HepG2 (cell line): ENCODE data around the gene DGKG. TPM values are rescaled to one million over a fixed set of nuclear protein-coding genes. Genes with fewer than 3 reads are reported as not detected.

ENCODE experiments used
- ATAC-seq: fragments of 200-7000 bp; cut with Tn5 transposase; 3 replicates; pipeline ENCODE4 v1.9.1; 2020; ENCODE audit warnings: mild to moderate bottlenecking, moderate library complexity
- BruUV-seq: library from RNA; stranded (reverse); fragments of 400-500 nt; replicated peaks from 2 replicates; lab custom pipeline; 2021; lab: Mats Ljungman, UMichigan
- CTCF ChIA-PET: fragments of 300-600 bp; formaldehyde crosslinking; extraction: SDS; loops from one replicate; lab custom pipeline; 2021; ENCODE audit warnings: low total read pairs, inconsistent platforms, low intra/inter-chr PET ratio; lab: Yijun Ruan, JAX
- POLR2A ChIA-PET: fragments of 350-600 bp; sonication (Branson Sonifier 250); formaldehyde crosslinking; loops from one replicate; lab custom pipeline; 2020; ENCODE audit warnings: antibody characterized with exemption, inconsistent platforms; lab: Yijun Ruan, JAX
- DNase-seq: peaks from one replicate; pipeline ENCODE4 v3.0.0-alpha.2; 2015; ENCODE audit warnings: low spot score
- FAIRE-seq: peaks from 3 replicates; lab custom pipeline; 2011; peaks lifted over from hg19 to GRCh38; lab: Jason Lieb, UNC
- H2AFZ ChIP-seq: one replicate; pipeline ENCODE4 v1.6.1; 2011; ENCODE audit warnings: low read length, inconsistent platforms
- H3K27ac ChIP-seq: fragments of 300-600 bp; 3 replicates; pipeline ENCODE4 v1.8.0; 2011; ENCODE audit warnings: mixed run types, mild to moderate bottlenecking, mixed read lengths, low read length, inconsistent platforms; ENCODE audit not compliant: insufficient read depth; ENCODE audit errors: extremely low read length
- H3K27me3 ChIP-seq, 2 experiments: fragments of 200-600 bp in 1 of 2; 2 replicates in 1 of 2; 3 replicates in 1 of 2; pipeline versions ENCODE4 v1.6.0 to v1.8.0; 2011; ENCODE audit warnings: low read length in 2 of 2, mild to moderate bottlenecking in 2 of 2, moderate library complexity in 2 of 2, inconsistent platforms in 1 of 2; ENCODE audit not compliant: insufficient read depth in 2 of 2, control insufficient read depth in 1 of 2
- H3K36me3 ChIP-seq, 2 experiments: fragments of 200-600 bp in 1 of 2; replicated peaks in 1 of 2; 2 replicates in 1 of 2; 3 replicates in 1 of 2; pipeline versions ENCODE4 v1.5.1 to v1.8.0; 2011; ENCODE audit warnings: low read length in 2 of 2, inconsistent platforms in 1 of 2; ENCODE audit not compliant: insufficient read depth in 2 of 2, control insufficient read depth in 1 of 2
- H3K4me1 ChIP-seq: 2 replicates; pipeline ENCODE4 v1.5.1; 2012; ENCODE audit warnings: low read length, inconsistent platforms; ENCODE audit not compliant: insufficient read depth
- H3K4me2 ChIP-seq: 2 replicates; pipeline ENCODE4 v1.6.0; 2011; ENCODE audit warnings: low read depth, low read length, inconsistent platforms
- H3K4me3 ChIP-seq, 3 experiments: fragments of 200-600 bp in 1 of 3; sonication (generic), shearing (Covaris generic) in 1 of 3; replicated peaks in 1 of 3; 2 replicates each; pipeline ENCODE4 v1.5.1; 2011 to 2016; ENCODE audit warnings: low read length in 3 of 3, inconsistent platforms in 2 of 3, low read depth in 2 of 3, mild to moderate bottlenecking in 2 of 3, control low read depth in 1 of 3, mixed read lengths in 1 of 3; ENCODE audit not compliant: insufficient read depth in 1 of 3
- H3K79me2 ChIP-seq: one replicate; pipeline ENCODE4 v1.6.1; 2011; ENCODE audit warnings: low read length, inconsistent platforms; ENCODE audit not compliant: insufficient read depth
- H3K9ac ChIP-seq: 2 replicates; pipeline ENCODE4 v1.6.0; 2011; ENCODE audit warnings: mild to moderate bottlenecking, low read depth, low read length, inconsistent platforms; ENCODE audit not compliant: insufficient read depth
- H3K9me3 ChIP-seq: 2 replicates; pipeline ENCODE4 v1.5.1; 2012; ENCODE audit warnings: mild to moderate bottlenecking, low read length
- H4K20me1 ChIP-seq: 2 replicates; pipeline ENCODE4 v1.6.0; 2011; ENCODE audit warnings: inconsistent platforms, mild to moderate bottlenecking, low read length, moderate library complexity; ENCODE audit not compliant: insufficient read depth
- DNMT1 ChIP-seq: sonication (generic); formaldehyde crosslinking; IDR thresholded peaks from 2 replicates; pipeline ENCODE4 v1.5.1; 2020; ENCODE audit warnings: mild to moderate bottlenecking, missing genetic modification reagents
- FOXK1 ChIP-seq: sonication (generic); formaldehyde crosslinking; IDR thresholded peaks from 2 replicates; pipeline ENCODE4 v1.4.0; 2020; ENCODE audit warnings: low read depth, missing genetic modification reagents, borderline replicate concordance
- HOMEZ ChIP-seq: IDR thresholded peaks from 2 replicates; pipeline ENCODE4 v1.6.1; 2016; ENCODE audit warnings: low read depth
- KDM2A ChIP-seq: sonication (generic); formaldehyde crosslinking; IDR thresholded peaks from 2 replicates; pipeline ENCODE4 v1.4.0; 2020; ENCODE audit warnings: low read depth, missing genetic modification reagents, borderline replicate concordance
- MTERF4 ChIP-seq: sonication (generic); formaldehyde crosslinking; IDR thresholded peaks from 2 replicates; pipeline ENCODE4 v1.8.0; 2023; ENCODE audit warnings: mild to moderate bottlenecking, missing genetic modification reagents
- PRPF4 ChIP-seq: fragments of 200-400 bp; formaldehyde crosslinking; IDR thresholded peaks from 2 replicates; pipeline ENCODE4 v1.6.1; 2016; ENCODE audit warnings: low read length, low read depth; ENCODE audit not compliant: poor library complexity, severe bottlenecking
- THYN1 ChIP-seq: sonication (generic); formaldehyde crosslinking; IDR thresholded peaks from 2 replicates; pipeline ENCODE4 v1.8.1; 2023; ENCODE audit warnings: low read depth, mild to moderate bottlenecking, moderate library complexity, missing genetic modification reagents, borderline replicate concordance
- ZC3H13 ChIP-seq: sonication (generic); formaldehyde crosslinking; IDR thresholded peaks from 2 replicates; pipeline ENCODE4 v1.8.1; 2023; ENCODE audit warnings: mild to moderate bottlenecking, missing genetic modification reagents, moderate library complexity
- ZNF224 ChIP-seq: sonication (generic); formaldehyde crosslinking; IDR thresholded peaks from 2 replicates; pipeline ENCODE4 v1.5.0; 2020; ENCODE audit warnings: mild to moderate bottlenecking, missing genetic modification reagents
- ZNF629 ChIP-seq: sonication (generic); formaldehyde crosslinking; conservative IDR thresholded peaks from 2 replicates; pipeline ENCODE4 v1.5.0; 2020; ENCODE audit warnings: missing genetic modification reagents
- WGBS: methylation state at CpG from one replicate; pipeline ENCODE4 v1.1.6; 2017; ENCODE audit warnings: low lambda C conversion rate; 5-methylcytosine and 5-hydroxymethylcytosine counted together
- in situ Hi-C: cut with HindIII; loops from 2 replicates; pipeline ENCODE4 v1.10.0; 2017; ENCODE audit warnings: low pct_unique_long_range_greater_than_20kb; ENCODE audit not compliant: extremely low pct_ligation_motif_present
- intact Hi-C: fragments of 100-400 bp; cut with micrococcal nuclease; formaldehyde crosslinking; loops from one replicate; pipeline ENCODE4 v1.10.0; 2022; ENCODE audit not compliant: unreplicated experiment
- polyA plus RNA-seq, 8 experiments: library from polyadenylated mRNA; depleted of rRNA in 3 of 8; stranded (reverse) in 7 of 8; unstranded in 1 of 8; fragments of >200 nt; fragmentation: Illumina TruSeq in 4 of 8; extraction: Trizol in 4 of 8; gene quantifications; 2 replicates each; pipeline versions ENCODE4 v1.2.1 to v1.2.3, GENCODE V29; 2011 to 2016; ENCODE audit warnings: low read depth in 4 of 8, missing spikeins in 1 of 8, mixed read lengths in 1 of 8; ENCODE audit not compliant: insufficient read depth in 1 of 8
- total RNA-seq, 5 experiments: library from RNA; depleted of rRNA; stranded (reverse); fragments of >200 nt; fragmentation: Illumina TruSeq; extraction: Trizol; gene quantifications; 2 replicates each; pipeline ENCODE4 v1.2.3, GENCODE V29; 2016; ENCODE audit warnings: low read depth in 1 of 5

Gene DGKG
- total and polyA plus RNA-seq, 2 of the 13 experiments (the other 11 are each of a cell fraction or from before 2014, with no cell fraction given): 3.8 to 6.2 TPM

- Histone ChIP-seq H3K9ac (no peak overlapping the region), H3K36me3 (0 out of 5 replicates have a peak, but pooled peaks cover 0 to 3% of the 10 kb centered on the region in 2 experiments), H4K20me1 (no peaks in the 10 kb centered on the region), H3K79me2 (no peaks in the 10 kb centered on the region), H3K4me3 (no peak overlapping the region), H2AFZ (no peak overlapping the region), H3K4me1 (peaks cover 24% of the 10 kb centered on the region), H3K27ac (no peak overlapping the region), H3K27me3 (no peaks in the 10 kb centered on the region), H3K9me3 (no peaks in the 10 kb centered on the region), H3K4me2 (no peak overlapping the region)
- TF ChIP-seq THYN1 (CRISPR knock-in tag): no peak
- TF ChIP-seq ZNF224: no peak
- peak; percentile 62 for TF ChIP-seq ZNF629 (CRISPR knock-in tag)
- DNase-seq (no peak), FAIRE-seq (no peak), ATAC-seq (no peak)
- CTCF ChIA-PET: no interaction called here
- intact Hi-C loops (no loop called here), in situ Hi-C loops (no loop called here)
- POLR2A ChIA-PET: no interaction called here
- BruUV-seq: no TSS peak
- WGBS: 100% methylated on average over 3 of the region's 3 CpGs
These were observed 154.5 kb downstream of the DGKG start for GRCh38 chr3:186207515-186207914.

- no peak overlapping the region for H3K27ac ChIP-seq
- no peak for DNase-seq
- no peak for ATAC-seq
- 87% methylated on average over 4 of the region's 4 CpGs for WGBS
- in situ Hi-C loops (no loop called here), intact Hi-C loops (no loop called here)
- peaks cover 0 to 3% of the 10 kb centered on the region in 2 experiments; a peak in 1 of 5 replicates for H3K36me3 ChIP-seq
- no peak for TF ChIP-seq ZC3H13
- no peak for TF ChIP-seq HOMEZ
- TF ChIP-seq MTERF4 (CRISPR knock-in tag): no peak
- no peak for TF ChIP-seq DNMT1 (CRISPR knock-in tag)
- no peak for TF ChIP-seq KDM2A (CRISPR knock-in tag)
- TF ChIP-seq FOXK1 (CRISPR knock-in tag): no peak
- no peak for TF ChIP-seq PRPF4
- no TSS peak for BruUV-seq
- POLR2A ChIA-PET: no interaction called here
- H4K20me1 ChIP-seq: no peaks in the 10 kb centered on the region
- no peaks in the 10 kb centered on the region for H3K4me1 ChIP-seq
- no peak overlapping the region for H3K4me3 ChIP-seq
- H2AFZ ChIP-seq: no peak overlapping the region
- CTCF ChIA-PET: no interaction called here
- no peaks in the 10 kb centered on the region for H3K27me3 ChIP-seq
- no peak overlapping the region for H3K4me2 ChIP-seq
- no peaks in the 10 kb centered on the region for H3K9me3 ChIP-seq
- no peaks in the 10 kb centered on the region for H3K79me2 ChIP-seq
- H3K9ac ChIP-seq: no peak overlapping the region
- FAIRE-seq: no peak
These were observed 161.3 kb downstream of the DGKG start for GRCh38 chr3:186200726-186201125.
